HG03060 (cell line): Measurements from ENCODE around the gene RBM10.
A peak's percentile ranks its signal among the peaks of the same experiment; 100 is the strongest.

Experiments
- ATAC-seq: cut with Tn5 transposase; IDR thresholded peaks from one replicate; pipeline ENCODE4 v1.9.1; 2021; ENCODE audit warnings: low read depth, moderate number of reproducible peaks; ENCODE audit not compliant: unreplicated experiment

The RBM10 gene

DNA sequence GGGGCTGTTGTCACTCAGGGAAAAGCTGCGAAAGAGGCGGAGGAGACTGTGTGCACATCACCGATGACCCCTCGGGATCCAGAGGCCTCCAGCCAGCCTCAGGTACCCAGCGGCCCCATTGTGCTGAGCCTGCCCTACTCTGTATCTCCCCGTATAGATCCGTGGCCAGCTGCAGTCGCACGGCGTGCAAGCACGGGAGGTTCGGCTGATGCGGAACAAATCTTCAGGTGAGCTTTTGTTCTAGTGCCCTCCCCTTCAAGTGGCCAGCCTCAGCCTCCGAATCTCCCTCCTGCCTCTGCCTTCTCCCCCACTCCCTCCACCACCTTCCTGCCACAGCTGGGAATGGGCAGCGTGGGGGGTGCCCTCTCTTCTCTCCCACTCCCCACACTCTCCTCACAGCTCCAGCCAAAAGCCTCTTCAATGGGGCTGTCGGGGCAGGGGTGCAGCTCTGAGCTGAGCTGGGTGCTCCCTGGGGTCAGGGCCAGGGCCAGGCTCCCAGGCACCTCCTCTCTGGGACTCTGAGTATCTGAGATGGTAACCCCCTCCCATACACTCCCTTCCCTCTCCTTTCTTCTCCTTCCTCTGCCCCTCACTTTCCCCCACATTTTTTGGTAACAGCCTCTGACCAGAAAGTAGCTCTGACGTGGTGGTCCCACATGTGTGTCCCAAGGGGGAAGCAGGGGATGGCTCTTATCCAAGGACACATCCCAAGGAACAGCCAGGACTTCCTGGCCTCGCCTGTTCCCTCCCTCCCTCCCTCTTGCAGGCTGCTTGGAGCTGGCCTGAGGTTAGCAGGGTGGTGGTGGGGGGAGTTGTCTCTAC lies 28.2 kb downstream of the RBM10 start:
- ATAC-seq: no peak

DNA sequence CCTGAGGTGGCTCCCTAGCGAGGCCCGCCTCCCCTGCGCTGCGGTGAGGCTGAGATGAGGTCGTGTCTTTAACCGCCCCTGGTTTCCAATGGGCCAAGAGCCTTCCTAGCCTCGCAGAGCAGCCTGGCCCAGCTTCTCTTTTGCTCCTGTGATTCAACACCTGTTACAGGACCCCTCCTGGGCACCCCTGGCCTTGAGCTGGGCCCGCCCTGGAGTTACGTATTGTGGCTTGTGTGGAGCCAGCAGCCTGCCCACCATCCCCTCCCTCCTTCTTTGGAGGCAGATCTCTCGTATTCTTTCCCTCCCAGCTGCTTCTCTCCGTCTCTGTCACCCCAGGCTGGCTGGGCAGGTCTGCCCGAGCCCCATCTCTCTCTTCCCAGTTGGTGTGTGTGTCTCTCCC lies 29.4 kb downstream of the RBM10 start:
- ATAC-seq: no peak

DNA sequence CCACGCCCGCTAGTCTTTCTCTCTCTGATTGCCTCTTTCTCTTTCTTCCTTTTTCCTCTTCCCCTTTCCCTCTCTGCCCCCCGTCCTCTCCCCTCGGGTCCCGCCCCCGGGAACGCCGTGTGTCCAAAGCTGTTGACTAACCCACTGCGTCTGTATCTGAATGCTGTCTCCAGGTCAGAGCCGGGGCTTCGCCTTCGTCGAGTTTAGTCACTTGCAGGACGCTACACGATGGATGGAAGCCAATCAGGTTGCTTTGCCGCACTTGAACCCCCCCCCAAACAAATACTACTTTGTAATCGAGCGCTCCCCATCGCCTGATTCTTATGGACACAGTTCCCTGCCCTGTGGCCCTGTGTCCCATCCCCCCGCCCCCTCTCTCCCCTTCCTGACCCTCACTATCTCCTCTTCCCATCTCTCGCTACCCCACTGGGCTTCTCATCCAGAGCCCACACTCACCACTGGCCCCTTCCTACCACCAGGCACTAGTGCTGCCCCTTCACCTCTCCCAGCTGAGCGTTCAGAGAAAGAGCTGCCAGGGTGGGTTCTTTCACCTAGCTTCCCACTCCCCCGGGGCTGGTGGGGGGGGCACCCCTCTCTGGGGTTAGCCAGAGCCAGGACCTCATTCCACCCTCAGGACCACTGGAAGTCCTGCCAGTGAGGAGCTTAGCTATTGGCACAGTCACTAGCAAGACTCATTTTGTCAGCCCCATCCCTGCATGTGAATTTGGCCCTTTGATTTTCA lies 30.0 kb downstream of the RBM10 start:
- ATAC-seq: no peak

DNA sequence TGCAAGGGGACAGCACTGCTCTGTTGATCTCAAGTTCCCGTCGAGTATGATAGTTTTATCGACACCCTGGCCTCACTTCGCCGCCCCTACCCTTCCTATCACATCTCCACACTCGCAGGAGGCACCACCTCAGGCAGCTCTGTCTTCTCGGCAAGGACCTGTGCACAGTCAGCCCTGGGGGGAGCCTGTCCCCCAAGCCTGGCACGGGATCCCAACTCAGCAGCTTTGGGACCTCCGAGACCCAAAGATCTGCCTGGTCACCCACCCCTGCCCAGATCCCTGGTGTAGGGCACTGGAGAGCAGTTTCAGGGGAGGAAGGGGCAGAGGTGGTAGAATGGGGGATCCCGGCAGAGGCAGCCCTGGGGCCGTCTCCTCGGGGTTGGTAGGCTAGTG lies 30.6 kb downstream of the RBM10 start:
- ATAC-seq: no peak

DNA sequence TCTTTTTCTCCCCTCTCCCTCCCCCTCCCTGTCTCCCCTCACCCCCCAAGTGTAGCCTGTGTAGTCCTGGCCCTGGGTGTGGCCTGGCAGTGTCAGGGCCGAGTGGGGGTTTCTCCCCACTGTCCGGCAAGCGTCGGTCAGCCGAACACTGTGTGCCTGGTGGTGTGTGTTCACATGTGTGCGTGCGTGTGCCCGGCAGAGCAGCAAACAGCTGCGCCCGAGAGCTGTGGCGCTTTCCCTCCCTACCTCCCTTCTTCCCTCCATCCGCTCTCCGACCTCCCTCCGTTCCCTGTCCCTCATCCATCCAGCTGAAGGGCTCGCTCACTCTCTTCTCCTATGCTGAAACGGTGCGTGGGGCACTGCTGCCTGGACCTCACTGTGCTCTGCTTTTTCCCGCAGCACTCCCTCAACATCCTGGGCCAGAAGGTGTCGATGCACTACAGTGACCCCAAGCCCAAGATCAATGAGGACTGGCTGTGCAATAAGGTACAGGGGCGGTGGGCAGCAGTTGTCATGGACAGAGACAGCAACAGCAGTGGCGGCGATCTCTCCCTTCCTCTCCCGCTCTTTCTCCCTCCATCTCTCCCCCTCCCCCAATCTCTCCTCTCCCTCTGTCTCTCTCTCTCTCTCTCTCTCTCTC lies 31.2 kb downstream of the RBM10 start:
- ATAC-seq: no peak

DNA sequence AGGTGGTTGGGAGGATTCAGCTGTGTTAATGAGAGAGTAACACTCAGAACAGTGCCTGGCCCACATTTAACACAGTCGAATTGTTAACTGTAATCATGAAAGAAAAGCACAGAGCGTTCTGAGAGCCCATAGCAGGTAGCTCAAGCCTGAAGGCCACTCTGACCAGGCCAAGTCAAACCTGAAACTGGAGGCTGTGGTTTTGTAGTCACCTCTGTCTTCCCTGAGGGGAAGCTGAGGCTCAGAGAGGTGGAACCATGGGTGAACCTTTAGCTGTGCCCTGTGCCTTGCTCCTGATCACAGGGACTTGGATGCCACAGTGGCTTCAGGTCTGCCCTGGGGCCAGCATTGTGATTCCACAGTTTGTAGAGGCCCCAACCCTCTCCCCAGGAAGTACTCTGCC lies 32.1 kb downstream of the RBM10 start:
- no peak for ATAC-seq

DNA sequence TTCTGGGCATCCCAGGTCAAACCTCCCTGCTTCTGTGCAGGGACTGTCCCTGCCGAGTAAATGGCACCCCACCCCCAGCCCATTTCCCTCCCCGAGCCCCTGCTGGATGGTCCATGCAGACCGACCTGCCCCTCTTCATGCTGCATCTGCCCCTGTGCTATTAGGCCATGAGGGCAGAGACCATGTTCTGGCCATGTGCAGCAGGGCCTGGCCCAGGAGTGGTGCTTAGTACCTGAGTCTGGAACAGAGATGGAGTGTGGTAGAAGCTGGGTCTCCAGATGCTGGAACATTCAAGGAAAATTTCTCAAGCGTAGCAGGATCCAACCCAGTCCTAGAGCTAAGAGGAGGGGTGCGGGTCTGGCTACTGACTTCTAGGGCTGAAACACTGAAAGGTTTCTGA lies 33.3 kb downstream of the RBM10 start:
- no peak for ATAC-seq

DNA sequence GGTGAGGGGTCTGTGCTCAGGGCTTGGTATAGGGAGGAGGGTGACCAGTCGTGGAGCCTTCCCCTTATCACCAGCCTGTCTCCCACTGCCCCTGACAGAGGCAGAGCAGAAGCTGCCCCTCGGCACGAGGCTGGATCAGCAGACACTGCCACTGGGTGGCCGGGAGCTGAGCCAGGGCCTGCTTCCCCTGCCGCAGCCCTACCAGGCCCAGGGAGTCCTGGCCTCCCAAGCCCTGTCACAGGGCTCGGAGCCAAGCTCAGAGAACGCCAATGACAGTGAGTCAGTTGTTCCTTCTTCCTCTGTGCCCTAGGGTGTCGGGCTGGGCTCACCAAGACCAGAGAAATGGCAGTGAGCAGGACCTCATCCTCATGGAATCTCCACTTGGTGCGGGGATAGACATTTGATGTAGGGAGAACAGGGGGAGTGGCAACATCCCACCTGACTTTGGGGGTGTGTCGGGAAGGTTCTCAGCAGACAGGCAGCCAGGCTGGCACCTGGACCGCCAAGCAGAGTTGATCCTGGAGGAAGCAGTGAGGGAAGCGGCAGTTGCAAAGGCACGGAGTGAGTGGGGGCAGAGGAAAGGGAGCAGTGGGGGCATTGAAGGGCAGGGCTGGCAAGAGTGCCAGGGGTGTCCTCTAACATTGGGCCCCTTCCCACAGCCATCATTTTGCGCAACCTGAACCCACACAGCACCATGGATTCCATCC lies 34.4 kb downstream of the RBM10 start:
- no peak for ATAC-seq

DNA sequence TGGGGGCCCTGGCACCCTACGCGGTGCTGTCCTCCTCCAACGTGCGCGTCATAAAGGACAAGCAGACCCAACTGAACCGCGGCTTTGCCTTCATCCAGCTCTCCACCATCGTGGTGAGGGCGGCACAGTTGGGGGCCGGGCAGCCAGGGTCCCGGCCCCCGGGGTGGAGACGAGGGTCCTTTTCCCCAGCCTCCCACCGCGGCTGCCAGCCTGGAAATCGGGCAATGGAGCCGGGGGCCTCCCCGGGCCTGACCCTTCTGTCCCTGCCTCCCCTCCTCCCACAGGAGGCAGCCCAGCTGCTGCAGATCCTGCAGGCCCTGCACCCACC lies 34.9 kb downstream of the RBM10 start:
- no peak for ATAC-seq

DNA sequence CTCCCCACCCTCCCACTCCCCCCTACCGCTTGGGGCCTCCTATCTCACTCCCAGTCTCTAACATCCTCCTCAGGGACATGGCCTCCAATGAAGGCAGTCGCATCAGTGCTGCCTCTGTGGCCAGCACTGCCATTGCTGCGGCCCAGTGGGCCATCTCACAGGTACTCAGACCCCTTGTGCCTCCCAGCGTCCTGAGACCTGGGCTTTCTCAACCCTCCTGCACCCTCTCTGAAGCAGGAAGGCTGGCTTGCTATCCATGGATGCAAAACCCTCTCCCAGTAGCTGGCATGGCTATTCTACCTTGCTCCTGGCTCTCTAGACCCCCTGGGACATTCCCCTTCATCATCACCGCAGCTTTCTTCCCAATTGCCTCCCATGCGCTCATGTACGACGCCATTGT lies 35.3 kb downstream of the RBM10 start:
- ATAC-seq: no peak

DNA sequence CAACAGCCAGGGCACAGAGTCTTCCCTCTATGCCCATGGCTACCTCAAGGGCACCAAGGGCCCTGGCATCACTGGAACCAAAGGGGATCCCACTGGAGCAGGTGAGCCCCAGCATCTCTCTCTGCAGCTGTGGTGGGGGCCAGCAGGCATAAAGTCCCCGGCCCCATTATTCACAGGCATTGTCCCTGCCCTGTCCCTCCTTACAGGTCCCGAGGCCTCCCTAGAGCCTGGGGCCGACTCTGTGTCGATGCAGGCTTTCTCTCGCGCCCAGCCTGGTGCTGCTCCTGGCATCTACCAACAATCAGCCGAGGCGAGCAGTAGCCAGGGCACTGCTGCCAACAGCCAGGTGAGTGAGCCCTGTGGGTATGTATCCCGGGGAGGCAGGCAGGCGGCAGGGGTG lies 36.3 kb downstream of the RBM10 start:
- no peak for ATAC-seq

DNA sequence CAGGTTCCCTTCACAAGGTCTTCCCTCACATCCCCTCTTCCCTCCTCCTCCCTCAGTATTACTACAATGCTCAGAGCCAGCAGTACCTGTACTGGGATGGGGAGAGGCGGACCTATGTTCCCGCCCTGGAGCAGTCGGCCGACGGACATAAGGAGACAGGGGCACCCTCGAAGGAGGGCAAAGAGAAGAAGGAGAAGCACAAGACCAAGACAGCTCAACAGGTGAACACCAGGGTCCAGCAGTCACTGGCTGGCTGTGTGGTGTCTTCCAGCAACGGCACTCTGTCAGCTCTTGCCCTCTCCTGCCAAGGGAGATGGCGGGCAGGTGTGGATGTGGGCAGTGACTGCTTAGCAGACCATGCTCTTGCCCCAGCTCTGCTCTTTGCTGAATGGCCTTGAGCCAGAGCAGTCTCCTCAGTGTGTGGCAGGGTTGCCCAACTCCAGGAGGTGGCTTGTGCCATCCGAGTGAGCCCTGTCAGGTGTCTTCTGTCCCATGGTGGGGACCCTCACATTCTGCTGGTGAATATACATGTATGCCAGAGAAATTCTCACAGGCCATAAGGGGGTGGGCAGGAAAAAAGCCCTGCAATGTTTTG lies 37.2 kb downstream of the RBM10 start:
- ATAC-seq: no peak

DNA sequence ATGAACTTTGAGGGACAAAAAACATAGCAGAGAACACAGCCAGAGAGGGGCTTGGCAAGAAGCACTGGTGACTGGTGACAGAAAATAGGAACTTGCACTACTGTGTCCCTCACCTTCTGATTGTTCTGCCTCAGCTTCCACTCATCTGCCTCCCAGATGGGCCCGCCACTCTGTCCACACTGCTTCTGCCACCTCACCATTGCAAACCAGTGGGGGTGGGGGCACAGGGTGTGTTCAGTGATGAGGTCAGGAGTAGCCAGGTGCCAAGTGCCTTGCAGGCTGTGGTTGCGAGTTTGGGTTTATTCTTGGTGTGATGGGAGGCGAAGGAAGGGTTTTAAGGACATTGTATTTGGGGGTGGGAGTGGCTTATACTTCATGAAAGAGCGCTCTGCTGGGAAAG lies 39.5 kb downstream of the RBM10 start:
- ATAC-seq: no peak

DNA sequence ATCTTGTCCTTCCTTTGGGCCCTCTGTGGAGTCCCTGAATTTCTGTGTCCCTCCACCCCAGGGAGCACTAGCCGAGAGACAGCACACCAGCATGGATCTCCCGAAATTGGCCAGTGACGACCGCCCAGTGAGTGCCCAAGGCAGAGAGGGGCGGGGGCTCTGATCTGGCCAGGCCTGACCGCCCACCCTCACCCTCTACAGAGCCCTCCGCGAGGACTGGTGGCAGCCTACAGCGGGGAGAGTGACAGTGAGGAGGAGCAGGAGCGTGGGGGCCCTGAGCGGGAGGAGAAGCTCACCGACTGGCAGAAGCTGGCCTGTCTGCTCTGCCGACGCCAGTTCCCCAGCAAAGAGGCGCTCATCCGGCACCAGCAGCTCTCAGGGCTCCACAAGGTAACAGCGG lies 40.2 kb downstream of the RBM10 start:
- no peak for ATAC-seq

DNA sequence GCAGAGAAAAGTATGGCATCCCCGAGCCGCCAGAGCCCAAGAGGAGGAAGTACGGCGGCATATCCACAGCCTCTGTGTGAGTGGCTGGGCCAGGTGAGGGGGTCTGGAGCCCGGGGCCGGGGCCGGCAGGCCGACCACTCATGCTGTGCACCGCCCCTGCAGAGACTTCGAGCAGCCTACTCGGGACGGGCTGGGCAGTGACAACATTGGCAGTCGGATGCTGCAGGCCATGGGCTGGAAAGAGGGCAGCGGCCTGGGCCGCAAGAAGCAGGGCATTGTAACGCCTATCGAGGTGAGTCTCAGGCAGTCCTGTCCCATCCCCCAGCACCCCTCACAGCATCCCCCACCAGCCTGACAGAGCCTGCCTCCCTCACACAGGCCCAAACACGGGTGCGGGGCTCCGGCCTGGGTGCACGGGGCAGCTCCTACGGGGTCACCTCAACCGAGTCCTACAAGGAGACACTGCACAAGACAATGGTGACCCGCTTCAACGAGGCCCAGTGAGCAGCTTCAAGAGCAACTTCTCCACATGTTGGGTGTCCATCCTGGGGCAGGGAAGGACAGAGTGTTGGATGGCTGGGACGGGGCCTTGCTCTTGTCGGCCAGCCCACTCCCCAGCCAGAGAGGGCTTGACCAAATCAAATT lies 41.2 kb downstream of the RBM10 start:
- ATAC-seq: no peak

DNA sequence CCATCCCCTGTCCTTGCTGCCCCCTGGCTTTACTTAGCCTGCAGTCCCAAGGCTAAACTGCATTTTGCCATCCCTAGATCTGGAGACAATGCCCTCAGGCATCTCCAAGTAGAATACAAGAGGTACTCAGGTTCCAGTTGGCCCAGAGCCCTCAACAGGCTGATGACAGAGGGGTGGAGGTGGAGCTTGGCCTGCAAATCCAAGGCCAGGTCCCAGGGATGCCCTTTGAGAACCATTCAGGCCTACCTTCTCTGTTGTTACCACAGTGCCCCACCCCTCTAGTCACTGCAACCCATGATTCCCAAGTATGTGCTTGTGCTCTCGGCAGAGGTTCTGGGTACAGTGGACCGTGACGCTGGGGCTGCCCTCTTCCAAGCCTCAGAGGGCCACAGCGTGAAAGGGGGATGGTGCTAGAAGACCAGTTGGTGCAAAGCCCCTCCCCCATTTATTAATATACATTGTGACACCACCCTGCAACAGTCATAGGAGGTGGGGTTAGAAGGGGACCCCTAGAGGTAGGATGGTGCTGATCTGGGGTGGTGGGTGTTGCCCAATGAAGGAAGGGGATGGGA lies 42.2 kb downstream of the RBM10 start:
- ATAC-seq: no peak

DNA sequence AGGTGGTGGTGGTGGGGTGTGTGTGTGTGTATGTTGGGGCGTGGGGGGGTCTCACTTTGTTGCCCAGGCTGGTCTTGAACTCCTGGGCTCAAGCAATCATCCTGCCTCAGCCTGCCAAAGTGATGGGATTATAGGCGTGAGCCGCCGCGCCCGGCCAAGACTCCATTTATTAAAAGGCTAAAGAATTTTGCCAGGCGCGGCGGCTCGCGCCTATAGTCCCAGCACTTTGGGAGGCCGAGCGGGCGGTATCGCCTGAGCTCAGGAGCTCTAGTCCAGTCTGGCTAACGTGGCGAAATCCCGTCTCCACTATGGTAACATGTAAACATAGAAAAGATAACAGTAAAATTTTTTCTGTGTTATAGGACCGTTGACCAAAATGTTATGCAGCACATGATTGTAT lies 44.9 kb downstream of the RBM10 start:
- ATAC-seq: no peak

DNA sequence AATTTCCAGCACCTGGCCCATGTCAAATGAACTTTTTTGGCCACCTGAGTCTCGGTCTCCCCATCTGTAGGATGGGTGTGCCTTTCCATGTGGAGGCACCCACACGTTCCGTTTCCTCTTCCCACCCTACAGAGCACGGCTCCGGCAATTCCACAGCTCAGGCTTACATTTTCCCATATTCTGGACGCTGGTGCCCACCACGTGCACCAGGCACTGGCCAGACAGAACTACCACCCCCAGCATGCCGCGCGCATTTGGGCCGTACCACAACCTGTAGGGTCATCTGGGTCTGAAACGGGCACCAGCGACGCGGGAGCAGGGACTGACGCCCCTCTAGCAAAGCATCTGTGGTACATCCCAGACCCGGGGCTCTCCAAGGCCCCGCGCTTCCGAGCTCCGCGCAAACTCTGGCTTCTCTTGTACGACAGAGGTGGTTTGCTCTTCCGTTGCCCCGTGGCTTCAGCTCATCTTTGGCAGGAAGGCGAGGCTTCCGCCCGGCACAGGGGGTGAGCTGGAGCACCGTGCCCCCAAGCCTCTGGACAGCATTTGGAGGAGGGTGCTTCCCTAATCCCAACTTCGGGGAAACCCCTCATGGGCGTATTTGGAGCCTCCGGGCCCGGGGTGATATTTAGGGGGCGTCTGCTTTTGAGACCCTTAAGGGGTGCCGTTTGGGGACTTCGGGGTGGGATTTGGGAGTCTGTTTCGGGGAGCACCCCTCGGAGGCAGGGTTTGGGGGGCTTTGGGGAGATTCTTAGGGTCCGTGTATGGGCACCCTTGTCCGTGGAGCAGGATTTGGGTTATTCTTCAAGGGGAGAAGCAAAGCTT lies 45.6 kb downstream of the RBM10 start:
- peak; percentile 39 for ATAC-seq

DNA sequence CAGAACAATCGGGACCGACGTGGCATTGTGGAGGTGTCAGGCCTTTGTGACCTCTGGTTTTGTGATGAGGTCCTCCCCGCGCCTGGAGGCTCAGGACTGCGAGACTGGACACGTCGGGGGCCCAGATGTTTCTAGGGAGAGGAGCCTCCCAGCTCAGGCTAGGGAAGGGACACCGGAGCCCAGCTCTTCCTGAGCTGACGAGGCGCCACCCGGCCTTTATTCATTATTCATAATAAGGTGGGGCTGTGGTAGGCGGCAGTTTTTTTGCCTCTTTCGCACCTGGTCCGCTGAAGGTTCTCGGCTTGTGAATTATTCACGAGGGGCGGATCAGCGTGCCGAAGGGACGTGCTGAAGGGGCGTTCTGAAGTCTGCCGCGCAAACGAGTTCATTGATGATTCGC lies 46.3 kb downstream of the RBM10 start:
- ATAC-seq: no peak
